GM12878 (cell line): ENCODE data around the gene PKD2. TPM values are rescaled to one million over a fixed set of nuclear protein-coding genes. Genes with fewer than 3 reads are reported as not detected.

Experiments used
- ATAC-seq: fragments of 200-7000 bp; cut with Tn5 transposase; 3 replicates; pipeline ENCODE4 v1.9.1; 2020; ENCODE audit warnings: mild to moderate bottlenecking, moderate library complexity
- BruUV-seq: library from RNA; stranded (reverse); fragments of 400-500 nt; replicated peaks from 2 replicates; lab custom pipeline; 2021; lab: Mats Ljungman, UMichigan
- CTCF ChIA-PET: fragments of 300-600 bp; sonication (Branson Sonifier 250); formaldehyde crosslinking; extraction: SDS; loops from one replicate; lab custom pipeline; 2021; ENCODE audit warnings: inconsistent platforms; lab: Yijun Ruan, JAX
- POLR2A ChIA-PET: fragments of 350-600 bp; formaldehyde crosslinking; extraction: SDS; loops from one replicate; lab custom pipeline; 2021; ENCODE audit warnings: inconsistent platforms; lab: Charles Lee
- RAD21 ChIA-PET: fragments of 300-600 bp; sonication (Branson Sonifier 250); formaldehyde crosslinking; loops from one replicate; lab custom pipeline; 2023; ENCODE audit warnings: antibody characterized with exemption; ENCODE audit not compliant: unreplicated experiment; lab: Charles Lee
- SMC1A ChIA-PET: fragments of 300-600 bp; sonication (Branson Sonifier 250); formaldehyde crosslinking; loops from one replicate; lab custom pipeline; 2023; ENCODE audit not compliant: unreplicated experiment, uncharacterized antibody; lab: Charles Lee
- DNase-seq: peaks from one replicate; pipeline ENCODE4 v3.0.0-alpha.2; 2011; ENCODE audit warnings: low read depth, low spot score
- FAIRE-seq: peaks from 3 replicates; lab custom pipeline; 2011; peaks lifted over from hg19 to GRCh38; lab: Jason Lieb, UNC
- H2AFZ ChIP-seq: 2 replicates; pipeline ENCODE4 v1.6.0; 2011; ENCODE audit warnings: low read depth, low read length, control low read depth; ENCODE audit not compliant: control insufficient read depth
- H3K27ac ChIP-seq: 2 replicates; pipeline ENCODE4 v1.5.1; 2011; ENCODE audit warnings: control low read depth; ENCODE audit not compliant: control insufficient read depth, insufficient read depth
- H3K27me3 ChIP-seq, 2 experiments: replicated peaks in 1 of 2; 2 replicates each; pipeline versions ENCODE4 v1.6.0 to v1.6.1; 2011; ENCODE audit warnings: low read length in 1 of 2; ENCODE audit not compliant: control insufficient read depth in 2 of 2, insufficient read depth in 2 of 2
- H3K36me3 ChIP-seq, 2 experiments: 2 replicates each; pipeline ENCODE4 v1.5.1; 2011; ENCODE audit warnings: low read length in 1 of 2; ENCODE audit not compliant: control insufficient read depth in 2 of 2, insufficient read depth in 2 of 2
- H3K4me1 ChIP-seq: 2 replicates; pipeline ENCODE4 v1.6.1; 2011; ENCODE audit warnings: mild to moderate bottlenecking, low read length, moderate library complexity, mixed read lengths; ENCODE audit not compliant: control insufficient read depth, insufficient read depth
- H3K4me2 ChIP-seq: 2 replicates; pipeline ENCODE4 v1.6.0; 2011; ENCODE audit warnings: control low read depth; ENCODE audit not compliant: control insufficient read depth, insufficient read depth
- H3K4me3 ChIP-seq: fragments of 200-600 bp; sonication (generic); 2 replicates; pipeline ENCODE4 v1.5.1; 2016
- H3K79me2 ChIP-seq: 2 replicates; pipeline ENCODE4 v1.6.0; 2011; ENCODE audit warnings: low read length; ENCODE audit not compliant: control insufficient read depth, insufficient read depth
- H3K9ac ChIP-seq: 2 replicates; pipeline ENCODE4 v1.8.0; 2011; ENCODE audit warnings: low read length, control low read depth, mixed read lengths; ENCODE audit not compliant: control insufficient read depth, insufficient read depth
- H3K9me3 ChIP-seq: replicated peaks from 3 replicates; pipeline ENCODE4 v1.5.1; 2011; ENCODE audit warnings: mild to moderate bottlenecking, low read length; ENCODE audit not compliant: control insufficient read depth, insufficient read depth
- H4K20me1 ChIP-seq: 2 replicates; pipeline ENCODE4 v1.6.0; 2011; ENCODE audit not compliant: control insufficient read depth, insufficient read depth
- CBX3 ChIP-seq: fragments of 200-600 bp; sonication (generic); IDR thresholded peaks from 2 replicates; pipeline ENCODE4 v1.6.1; 2016; ENCODE audit warnings: low read depth, borderline replicate concordance
- EED ChIP-seq: sonication (generic); IDR thresholded peaks from 2 replicates; pipeline ENCODE4 v1.6.1; 2016; ENCODE audit warnings: antibody characterized with exemption, low read depth
- MTA2 ChIP-seq: fragments of 450-650 bp; IDR thresholded peaks from 2 replicates; pipeline ENCODE4 v1.6.1; 2016; ENCODE audit warnings: low read depth, mild to moderate bottlenecking, moderate library complexity
- NFYB ChIP-seq: IDR thresholded peaks from 2 replicates; pipeline ENCODE4 v1.6.1; 2011; ENCODE audit warnings: low read depth, mild to moderate bottlenecking, low read length, improper control_type of control experiment, moderate library complexity; ENCODE audit not compliant: insufficient read depth
- POU2F2 ChIP-seq: IDR thresholded peaks from 3 replicates; pipeline ENCODE4 v1.6.1; 2011; ENCODE audit warnings: low read depth, mild to moderate bottlenecking, low read length, borderline replicate concordance
- RUNX3 ChIP-seq: IDR thresholded peaks from 2 replicates; pipeline ENCODE4 v1.6.1; 2012; ENCODE audit warnings: low read length, inconsistent platforms
- ZNF217 ChIP-seq: fragments of 450-650 bp; IDR thresholded peaks from 2 replicates; pipeline ENCODE4 v1.6.1; 2017; ENCODE audit warnings: antibody characterized with exemption, mild to moderate bottlenecking
- whole genome bisulfite sequencing: methylation state at CpG from one replicate; pipeline ENCODE4 v1.1.6; 2016; ENCODE audit warnings: low lambda C conversion rate; ENCODE audit not compliant: insufficient replicate concordance, insufficient coverage; ENCODE audit errors: missing lambda C conversion rate; 5-methylcytosine and 5-hydroxymethylcytosine counted together
- in situ Hi-C: fragments of 300-500 bp; cut with MboI; formaldehyde crosslinking; loops from 9 replicates; pipeline ENCODE4 v1.14.3; 2018; ENCODE audit warnings: mixed read lengths
- intact Hi-C: fragments of 100-400 bp; cut with micrococcal nuclease; formaldehyde crosslinking; loops from one replicate; pipeline ENCODE4 v1.14.2; 2022; ENCODE audit not compliant: unreplicated experiment
- polyA plus RNA-seq, 11 experiments: library from polyadenylated mRNA; depleted of rRNA in 4 of 11; unstranded in 6 of 11; stranded (reverse) in 5 of 11; fragments of >200 nt; fragmentation: Nextera tagmentation in 4 of 11; fragmentation: Illumina TruSeq in 1 of 11; extraction: Ambion mirVana in 4 of 11; extraction: Trizol in 1 of 11; gene quantifications; 1 replicate in 1 of 11; 2 replicates in 10 of 11; pipeline versions ENCODE4 v1.2.1 to v1.2.3, GENCODE V29; 2011 to 2016; ENCODE audit warnings: inconsistent platforms in 2 of 11, missing spikeins in 2 of 11, low read depth in 1 of 11
- total RNA-seq, 4 experiments: library from RNA; depleted of rRNA in 3 of 4; stranded (reverse); fragments of >200 nt in 3 of 4; fragmentation: Illumina TruSeq in 1 of 4; extraction: Trizol in 1 of 4; gene quantifications; 2 replicates each; pipeline versions ENCODE4 v1.2.1 to v1.2.3, GENCODE V29; 2013 to 2021
- TF ChIP-seq, protein P1 (sequence below): fragments of 450-650 bp; IDR thresholded peaks from 2 replicates; pipeline ENCODE4 v1.6.1; 2017; ENCODE audit warnings: borderline replicate concordance

PKD2 gene
- total and polyA plus RNA-seq, 10 of the 15 experiments (the other 5 are each of a cell fraction or from before 2014, with no cell fraction given) = 2.0 to 13.8 (median 8.4) TPM

- H2AFZ ChIP-seq = no peak within 1 kb of the TSS
- ChIA-PET RAD21 (interaction anchor here (0.7 kb wide), 1 partner anchor 236 kb away, joined by 4 read pairs; no protein-coding TSS in a partner anchor), SMC1A (interaction anchor here (0.6 to 3.5 kb wide), 5 partner anchors 8 to 508 kb away, joined by 3 to 16 read pairs (median 3); no protein-coding TSS in a partner anchor), POLR2A (no interaction called here), CTCF (interaction anchor here (1.6 to 5.1 kb wide), 4 partner anchors 8 to 237 kb away, joined by 6 to 76 read pairs (median 26); no protein-coding TSS in a partner anchor)
- WGBS = under 1% methylated on average over 8 of the region's 8 CpGs
- DNase-seq = no peak
- FAIRE-seq = no peak
- no peak within 1 kb of the TSS for H3K4me3 ChIP-seq
- H3K27ac ChIP-seq = no peak within 1 kb of the TSS
- H3K27me3 ChIP-seq = no peaks in the 10 kb centered on the region; a peak in 1 of 4 replicates
- H3K4me2 ChIP-seq = peak within 1 kb of the TSS; percentile 17; the same call in 1 of the 2 replicates
- ATAC-seq = peak; percentile 65
- H3K79me2 ChIP-seq = no peaks in the 10 kb centered on the region
- H3K4me1 ChIP-seq = no peaks in the 10 kb centered on the region
- intact Hi-C loops = loop anchor here (5.0 kb wide), 1 partner anchor 237 kb away; no protein-coding TSS in a partner anchor
- H4K20me1 ChIP-seq = no peaks in the 10 kb centered on the region
- in situ Hi-C loops = no loop called here
- no TSS peak for BruUV-seq
- no peak within 1 kb of the TSS for H3K9ac ChIP-seq
- H3K9me3 ChIP-seq = no peaks in the 10 kb centered on the region
- TF ChIP-seq, protein P1, sequence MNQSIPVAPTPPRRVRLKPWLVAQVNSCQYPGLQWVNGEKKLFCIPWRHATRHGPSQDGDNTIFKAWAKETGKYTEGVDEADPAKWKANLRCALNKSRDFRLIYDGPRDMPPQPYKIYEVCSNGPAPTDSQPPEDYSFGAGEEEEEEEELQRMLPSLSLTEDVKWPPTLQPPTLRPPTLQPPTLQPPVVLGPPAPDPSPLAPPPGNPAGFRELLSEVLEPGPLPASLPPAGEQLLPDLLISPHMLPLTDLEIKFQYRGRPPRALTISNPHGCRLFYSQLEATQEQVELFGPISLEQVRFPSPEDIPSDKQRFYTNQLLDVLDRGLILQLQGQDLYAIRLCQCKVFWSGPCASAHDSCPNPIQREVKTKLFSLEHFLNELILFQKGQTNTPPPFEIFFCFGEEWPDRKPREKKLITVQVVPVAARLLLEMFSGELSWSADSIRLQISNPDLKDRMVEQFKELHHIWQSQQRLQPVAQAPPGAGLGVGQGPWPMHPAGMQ = no peak
- TF ChIP-seq EED (no peak), NFYB (no peak), POU2F2 (no peak), MTA2 (no peak), RUNX3 (peak; percentile 59), ZNF217 (no peak), CBX3 (no peak)
- H3K36me3 ChIP-seq = no peaks in the 10 kb centered on the region
Measured at GRCh38 chr4:87975466-87975865, 32.0 kb upstream of the PKD2 start, which contains the start of gene SPP1. Gene SPP1, plus strand, starts transcription at chr4:87975714. Its CDS starts 1,182 bp downstream, at chr4:87976896.
